PFSK-1 (cell line): ENCODE results near the gene KRTAP10-6.

Experiments
- POLR2AphosphoS5 ChIP-seq: IDR thresholded peaks from 2 replicates; pipeline ENCODE4 v1.6.1; 2012; ENCODE audit warnings: low read depth, mild to moderate bottlenecking, control low read depth, low read length, moderate library complexity
- REST ChIP-seq, 2 experiments: IDR thresholded peaks; 2 replicates each; pipeline versions ENCODE4 v1.6.1 to v1.8.0; 2011 to 2012; ENCODE audit warnings: low read depth in 2 of 2, low read length in 2 of 2, control low read depth in 1 of 2, inconsistent platforms in 1 of 2, mild to moderate bottlenecking in 1 of 2, moderate library complexity in 1 of 2; ENCODE audit not compliant: insufficient read depth in 1 of 2

DNA sequence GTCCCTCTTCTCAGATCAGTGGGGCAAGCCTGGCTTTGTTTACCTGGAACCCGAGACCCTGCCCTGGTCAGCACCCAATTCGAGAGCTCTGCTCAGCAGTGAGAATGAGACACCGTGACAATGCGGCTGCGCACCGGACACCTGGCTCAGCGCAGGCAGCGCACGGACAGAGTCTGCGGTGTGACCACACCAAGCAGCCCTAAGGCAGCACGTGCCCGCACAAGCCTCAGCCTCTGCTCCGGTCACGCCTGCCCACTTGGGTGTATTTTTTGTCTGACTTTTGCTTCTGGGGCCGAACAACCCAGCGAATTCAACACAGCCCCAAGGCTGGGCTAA is 24.3 kb upstream of the KRTAP10-6 start:
- TF ChIP-seq REST (IDR thresholded peaks at IDR 0.05; ENCODE audit: insufficient read depth in 1 of 2, low read depth in 2 of 2, low read length in 2 of 2), result no peak
- TF ChIP-seq POLR2AphosphoS5, result no peak
